GM18526 (cell line): Measurements from ENCODE around the gene RNF34.

Source experiments
- POLR2A ChIP-seq: IDR thresholded peaks from 3 replicates; pipeline ENCODE4 v1.6.1; 2011; ENCODE audit not compliant: insufficient read length; ENCODE audit errors: extremely low read depth

The RNF34 gene

GRCh38 chr12:121424624-121424975 lies 24.7 kb downstream of the RNF34 start:
- no peak for TF ChIP-seq POLR2A

DNA sequence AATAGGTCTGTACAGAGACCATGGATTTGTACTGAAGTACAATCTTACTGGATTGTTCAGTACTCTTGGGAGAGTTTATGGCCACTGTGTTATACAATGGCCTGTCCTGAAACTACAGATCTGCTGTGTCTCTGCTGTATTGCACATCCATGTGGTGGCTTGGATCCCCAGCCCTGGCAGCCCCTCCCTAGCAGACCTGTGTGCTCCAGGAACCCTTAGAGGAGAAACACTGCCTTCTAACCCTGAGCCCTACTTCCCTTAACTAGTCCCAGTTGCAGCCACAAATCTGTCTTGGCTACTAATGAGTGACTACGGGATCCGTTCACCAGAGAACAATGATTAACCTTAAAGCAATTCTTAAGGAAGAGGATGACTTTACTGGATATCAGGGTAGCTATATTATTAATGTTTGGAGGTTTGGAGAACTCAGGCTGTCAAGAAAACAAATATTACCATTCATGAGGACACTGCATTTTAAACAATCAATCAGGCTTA lies 27.7 kb downstream of the RNF34 start:
- TF ChIP-seq POLR2A, result no peak

DNA sequence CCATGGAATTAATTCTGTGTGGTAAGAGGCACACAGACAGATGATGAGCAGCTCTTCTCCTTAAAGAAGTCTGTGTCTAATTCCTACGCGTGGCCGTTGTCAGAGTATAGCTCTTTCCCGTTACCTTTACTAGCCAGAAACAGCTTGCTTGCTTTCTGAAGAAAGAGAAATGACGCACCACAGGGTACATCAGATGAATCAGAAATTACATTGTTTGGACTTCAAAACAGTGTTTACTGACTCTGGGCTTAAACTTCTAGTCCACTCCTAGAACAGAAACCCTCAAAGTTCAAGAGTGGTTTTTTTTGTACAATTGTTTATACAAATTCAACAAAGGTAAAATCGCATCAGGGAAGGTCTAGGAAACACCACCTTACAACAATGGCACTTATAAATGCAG lies 29.0 kb downstream of the RNF34 start:
- no peak for TF ChIP-seq POLR2A

DNA sequence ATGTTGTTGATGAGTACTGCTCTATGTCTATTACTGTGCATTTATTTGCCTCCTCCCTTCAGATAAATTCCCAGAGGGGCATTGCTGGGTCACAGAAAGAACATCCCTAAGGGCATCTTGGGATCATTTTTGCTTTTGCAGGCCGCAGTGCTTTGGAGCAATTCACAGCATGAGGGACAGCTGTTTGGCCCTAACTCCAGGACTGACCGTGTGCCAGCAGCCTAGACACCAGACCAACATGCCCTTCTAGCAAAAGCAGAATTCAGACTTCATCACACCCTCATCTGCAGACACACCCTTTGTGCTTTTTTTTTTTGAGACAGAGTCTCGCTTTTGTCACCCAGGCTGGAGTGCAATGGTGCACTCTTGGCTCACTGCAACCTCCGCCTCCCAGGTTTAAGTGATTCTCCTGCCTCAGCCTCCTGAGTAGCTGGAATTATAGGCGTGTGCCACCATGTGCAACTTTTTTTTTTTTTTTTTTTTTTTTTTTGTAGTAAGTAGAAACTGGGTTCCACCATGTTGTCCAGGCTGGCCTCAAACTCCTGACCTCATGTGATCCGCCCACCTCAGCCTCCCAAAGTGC lies 31.0 kb downstream of the RNF34 start:
- no peak for TF ChIP-seq POLR2A

GRCh38 chr12:121432740-121433480 lies 33.0 kb downstream of the RNF34 start:
- TF ChIP-seq POLR2A, result no peak

DNA sequence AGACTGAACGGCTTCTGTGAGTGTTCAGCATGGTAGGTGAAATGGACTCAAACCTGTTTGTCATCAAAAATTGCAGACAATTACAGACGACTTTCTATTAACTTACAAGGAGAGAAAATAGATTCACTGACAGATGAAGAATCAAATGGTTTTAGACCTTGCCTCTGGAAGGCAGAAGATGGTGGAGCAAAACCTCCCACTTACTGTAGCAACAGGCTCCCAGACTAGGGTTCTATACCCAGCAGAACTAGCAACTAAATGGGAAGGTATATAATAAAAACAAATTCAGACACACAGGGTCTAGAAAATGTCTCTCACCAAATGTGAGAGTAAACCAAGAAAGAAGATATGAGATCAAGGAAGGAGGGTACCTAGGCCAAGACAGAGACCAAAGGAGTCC lies 36.8 kb downstream of the RNF34 start:
- no peak for TF ChIP-seq POLR2A

DNA sequence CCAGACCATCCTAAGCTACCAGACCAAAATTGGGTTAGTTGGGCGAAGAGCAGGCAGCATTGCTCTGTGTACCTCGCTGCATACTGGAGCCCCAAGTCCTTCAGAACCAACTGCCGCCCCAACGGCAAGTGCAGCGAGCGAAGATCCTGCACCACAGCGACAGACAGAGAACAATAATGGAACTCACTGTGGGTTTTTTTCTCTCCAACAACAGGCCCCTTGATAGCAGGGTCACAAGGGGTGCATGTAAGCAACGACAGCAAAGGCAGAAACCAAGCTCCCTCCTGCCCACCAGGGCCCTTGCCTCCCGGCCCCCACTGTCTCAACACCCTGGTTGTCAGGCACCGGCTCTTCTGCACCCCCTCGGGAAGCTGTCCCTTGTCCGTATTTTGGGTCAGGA lies 39.0 kb downstream of the RNF34 start:
- no peak for TF ChIP-seq POLR2A

GRCh38 chr12:121439715-121440114 lies 39.8 kb downstream of the RNF34 start:
- no peak for TF ChIP-seq POLR2A

GRCh38 chr12:121440768-121441167 lies 40.9 kb downstream of the RNF34 start:
- no peak for TF ChIP-seq POLR2A

- no peak for TF ChIP-seq POLR2A
These were observed 41.6 kb downstream of the RNF34 start for GRCh38 chr12:121441555-121441954.

GRCh38 chr12:121442028-121442948 lies 42.4 kb downstream of the RNF34 start:
- TF ChIP-seq POLR2A, result no peak

GRCh38 chr12:121443193-121443870 lies 43.4 kb downstream of the RNF34 start:
- no peak for TF ChIP-seq POLR2A

GRCh38 chr12:121443911-121444841 lies 44.3 kb downstream of the RNF34 start:
- TF ChIP-seq POLR2A, result no peak

DNA sequence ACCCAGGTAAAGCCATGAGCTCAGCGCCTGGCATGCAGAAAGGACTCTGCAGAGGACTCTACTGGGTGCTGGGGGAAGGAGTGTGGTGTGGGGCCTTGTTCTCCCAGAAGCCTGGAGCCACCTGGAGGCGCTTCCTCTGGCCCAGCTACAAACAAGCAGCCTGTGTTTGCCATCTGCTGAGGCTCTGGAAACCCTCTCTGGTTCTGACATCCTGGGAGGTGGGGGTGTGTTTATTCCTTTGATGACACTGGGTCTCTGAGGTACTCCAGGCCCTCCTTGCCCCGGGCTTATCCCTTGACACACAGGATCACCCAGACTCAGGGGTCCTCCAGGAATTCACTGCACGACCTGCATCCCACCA lies 44.9 kb downstream of the RNF34 start:
- no peak for TF ChIP-seq POLR2A
